NCI-H774 (cell line): ENCODE data around the gene CFAP298.
"Not testable (repeated sequence)": the region's sequence is repeated elsewhere in the genome, so short reads cannot be mapped to it uniquely, and the experiment has no call there.

Experiments used
- DNase-seq: peaks from one replicate; lab custom pipeline; 2025; lab: John Stamatoyannopoulos, UW

The CFAP298 gene

DNA sequence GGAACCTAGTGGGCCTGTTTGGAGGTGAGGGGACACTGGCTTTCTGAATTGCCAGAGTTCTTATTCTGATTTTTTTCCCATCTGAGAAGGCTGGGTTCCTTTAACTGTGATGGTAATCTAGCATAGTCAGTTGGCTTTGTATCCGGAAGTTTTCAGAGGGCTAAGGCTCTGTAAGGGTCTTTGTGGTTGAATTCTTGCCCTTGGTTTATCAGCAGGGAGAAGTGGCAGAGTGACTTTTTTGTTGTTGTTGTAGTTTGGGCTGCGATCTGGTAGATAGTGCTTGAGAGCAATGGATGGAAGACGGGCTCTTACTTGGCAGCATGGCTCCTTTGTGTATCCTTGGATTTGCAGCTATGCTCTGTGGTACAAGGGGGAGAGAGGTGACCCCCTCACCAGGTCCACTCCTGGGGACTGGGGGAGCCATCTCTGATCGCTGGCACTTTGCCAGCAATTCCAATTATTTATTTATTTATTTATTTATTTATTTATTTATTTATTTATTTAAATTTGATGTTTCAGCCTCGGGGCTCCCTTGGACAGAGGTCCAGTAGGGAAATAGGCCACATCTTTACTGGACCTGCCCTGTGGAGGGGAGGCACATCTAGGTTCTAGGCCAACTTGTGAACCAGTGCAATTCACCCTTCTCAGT, 45.3 kb downstream of the CFAP298 start:
- DNase-seq: no peak

- DNase-seq: no peak
Measured at GRCh38 chr21:32565856-32566465, 46.2 kb downstream of the CFAP298 start.

DNA sequence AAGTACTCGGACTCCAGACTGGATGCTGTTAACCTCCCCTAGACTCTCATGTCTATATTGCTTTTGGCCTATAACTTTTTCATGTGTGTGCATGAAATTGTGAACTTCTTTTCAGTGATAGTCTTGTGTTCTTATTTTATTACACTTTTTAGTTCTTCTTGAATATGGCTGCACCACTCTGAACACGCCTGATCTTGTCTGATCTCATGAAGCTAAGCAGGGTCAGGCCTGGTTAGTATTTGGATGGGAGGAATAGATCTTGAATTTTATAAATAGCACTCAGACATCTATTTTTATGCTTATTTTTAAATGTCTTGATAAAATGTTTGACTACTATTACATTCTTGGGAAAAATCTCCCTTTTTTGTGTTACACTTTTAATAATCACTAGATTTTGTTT, 49.3 kb downstream of the CFAP298 start:
- no peak for DNase-seq

GRCh38 chr21:32562426-32562825, 49.8 kb downstream of the CFAP298 start:
- DNase-seq: no peak

DNA sequence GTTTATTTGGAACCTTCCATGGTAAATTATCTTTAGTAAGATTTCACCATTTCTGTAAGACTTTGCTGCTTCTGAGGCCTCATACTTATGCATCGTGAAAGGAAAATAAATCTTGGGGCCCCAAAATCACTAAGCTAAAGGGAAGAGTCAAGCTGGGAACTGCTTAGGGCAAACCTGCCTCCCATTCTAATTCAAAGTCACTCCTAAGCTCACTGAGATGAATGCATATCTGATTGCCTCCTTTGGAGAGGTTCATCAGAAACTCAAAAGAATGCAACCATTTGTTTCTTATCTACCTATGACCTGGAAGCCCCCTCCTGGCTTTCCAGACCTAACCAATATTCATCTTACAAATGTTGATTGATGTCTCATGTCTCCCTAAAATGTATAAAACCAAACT, 50.7 kb downstream of the CFAP298 start:
- DNase-seq: not testable (repeated sequence)

DNA sequence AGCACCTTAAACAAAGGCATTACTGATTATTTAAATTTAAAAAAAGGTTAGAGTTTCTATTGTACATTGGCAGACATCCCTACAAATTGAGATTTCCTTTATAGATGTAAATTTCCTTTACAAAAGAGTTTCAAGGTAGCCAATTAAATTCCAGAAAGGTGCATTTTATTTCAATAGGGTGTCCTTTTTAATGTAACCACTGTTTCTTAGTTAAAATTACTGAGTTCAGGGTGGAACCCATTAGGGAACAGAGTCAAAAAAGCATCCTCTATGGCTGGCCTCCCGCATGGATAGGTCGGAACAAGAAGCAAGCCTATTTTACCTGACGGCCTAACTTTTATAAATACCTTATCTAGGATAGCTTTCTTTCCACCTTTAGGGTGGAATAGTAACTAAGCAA, 51.3 kb downstream of the CFAP298 start:
- DNase-seq: no peak

DNA sequence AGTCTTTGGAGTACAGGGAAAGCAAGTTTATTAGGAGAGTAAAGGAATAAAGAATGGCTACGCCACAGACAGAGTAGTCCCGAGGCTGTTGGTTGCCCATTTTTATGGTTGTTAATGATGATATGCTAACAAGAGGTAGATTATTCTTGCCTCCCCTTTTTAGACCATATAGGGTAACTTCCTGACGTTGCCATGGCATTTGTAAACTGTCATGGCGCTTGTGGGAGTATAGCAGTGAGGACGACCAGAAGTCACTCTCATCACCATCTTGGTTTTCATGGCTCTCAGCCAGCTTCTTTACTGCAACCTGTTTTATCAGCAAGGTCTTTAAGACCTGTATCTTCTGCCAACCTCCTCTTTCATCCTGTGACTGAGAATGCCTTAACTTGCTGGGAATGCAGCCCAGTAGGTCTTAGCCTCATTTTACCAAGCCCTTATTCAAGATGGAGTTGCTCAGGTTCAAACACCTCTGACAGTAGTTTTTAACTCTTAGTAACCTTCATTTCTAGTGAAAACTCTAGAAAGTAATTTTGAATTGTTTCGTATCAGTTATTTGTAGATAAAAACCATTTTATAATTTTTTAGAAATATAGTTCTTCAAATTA, 53.1 kb downstream of the CFAP298 start:
- no peak for DNase-seq

DNA sequence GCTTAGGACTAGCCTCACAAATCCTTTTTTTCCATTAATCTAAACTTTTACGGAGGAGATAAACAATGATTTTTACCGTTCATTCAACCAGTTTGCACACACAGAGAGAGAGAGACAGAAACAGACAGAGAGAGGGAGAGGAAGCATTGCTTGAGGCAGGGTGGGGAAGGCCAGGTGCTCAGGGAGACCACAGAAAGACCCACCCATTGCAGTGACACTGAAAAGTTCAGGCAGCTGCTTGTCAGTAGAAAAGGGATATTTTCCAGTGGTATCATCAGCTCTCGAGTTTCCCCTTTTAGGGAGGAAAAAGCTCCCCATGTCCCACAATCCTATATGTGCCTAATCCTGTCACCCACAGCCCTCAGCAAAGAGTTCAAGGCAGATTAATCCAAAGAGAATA, 54.1 kb downstream of the CFAP298 start:
- DNase-seq: no peak

GRCh38 chr21:32554832-32555638, 57.1 kb downstream of the CFAP298 start:
- DNase-seq: no peak

DNA sequence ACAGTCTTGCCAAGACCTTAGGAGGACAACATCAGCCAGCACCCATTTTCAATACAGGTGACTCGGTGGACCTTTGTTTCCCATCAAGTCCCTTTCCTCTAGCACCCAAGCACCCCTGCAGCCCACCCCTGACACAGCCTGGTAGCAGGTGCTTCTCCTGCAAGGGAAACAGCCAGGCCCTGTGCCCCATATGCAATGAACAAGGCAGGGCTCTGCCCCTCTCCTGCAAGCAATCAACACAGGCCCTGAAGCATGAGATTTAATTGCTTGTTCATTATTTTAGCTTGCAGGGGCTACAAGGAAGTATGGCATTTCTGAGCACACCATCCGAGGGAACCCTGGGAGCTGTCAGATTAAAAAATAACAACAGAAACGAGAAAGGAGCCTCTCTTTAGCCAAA, 62.3 kb downstream of the CFAP298 start:
- DNase-seq: no peak

- DNase-seq: no peak
Measured at GRCh38 chr21:32549440-32549839, 62.7 kb downstream of the CFAP298 start.
